ENCODE measurements around the gene MALT1. TPM values are rescaled to one million over a fixed set of nuclear protein-coding genes. Genes with fewer than 3 reads are reported as not detected.

The MALT1 gene
- total and polyA plus RNA-seq, 2 experiments from 2014 or later, result 5.2 to 18.8 TPM

GRCh38 chr18:58761970-58762780, 90.9 kb downstream of the MALT1 start:
- no peak for TF ChIP-seq POLR2AphosphoS5 (IDR thresholded peaks at IDR 0.05; ENCODE audit: low read depth)
- TF ChIP-seq, protein P1, sequence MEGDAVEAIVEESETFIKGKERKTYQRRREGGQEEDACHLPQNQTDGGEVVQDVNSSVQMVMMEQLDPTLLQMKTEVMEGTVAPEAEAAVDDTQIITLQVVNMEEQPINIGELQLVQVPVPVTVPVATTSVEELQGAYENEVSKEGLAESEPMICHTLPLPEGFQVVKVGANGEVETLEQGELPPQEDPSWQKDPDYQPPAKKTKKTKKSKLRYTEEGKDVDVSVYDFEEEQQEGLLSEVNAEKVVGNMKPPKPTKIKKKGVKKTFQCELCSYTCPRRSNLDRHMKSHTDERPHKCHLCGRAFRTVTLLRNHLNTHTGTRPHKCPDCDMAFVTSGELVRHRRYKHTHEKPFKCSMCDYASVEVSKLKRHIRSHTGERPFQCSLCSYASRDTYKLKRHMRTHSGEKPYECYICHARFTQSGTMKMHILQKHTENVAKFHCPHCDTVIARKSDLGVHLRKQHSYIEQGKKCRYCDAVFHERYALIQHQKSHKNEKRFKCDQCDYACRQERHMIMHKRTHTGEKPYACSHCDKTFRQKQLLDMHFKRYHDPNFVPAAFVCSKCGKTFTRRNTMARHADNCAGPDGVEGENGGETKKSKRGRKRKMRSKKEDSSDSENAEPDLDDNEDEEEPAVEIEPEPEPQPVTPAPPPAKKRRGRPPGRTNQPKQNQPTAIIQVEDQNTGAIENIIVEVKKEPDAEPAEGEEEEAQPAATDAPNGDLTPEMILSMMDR (conservative IDR thresholded peaks at IDR 0.05; ENCODE audit: low read depth in 2 of 2), result no peak
- Mint-ChIP-seq H3K9me3 (no peaks in the 10 kb centered on the region), H3K4me3 (no peak overlapping the region), H3K27ac (no peak overlapping the region), H3K4me1 (peaks cover 10% of the 10 kb centered on the region), H3K27me3 (ENCODE audit: insufficient read depth, low read depth, poor library complexity) (no peaks in the 10 kb centered on the region), H3K36me3 (ENCODE audit: low read depth) (no peaks in the 10 kb centered on the region; the same call in 2 of the 3 replicates)
- Histone ChIP-seq H3K4me3 (no peak overlapping the region), H2AFZ (peak overlapping the region; percentile 94), H3K27me3 (ENCODE audit: insufficient read depth) (no peaks in the 10 kb centered on the region), H3K9me2 (ENCODE audit: insufficient read depth) (0 out of 2 replicates have a peak, but pooled peaks cover 4% of the 10 kb centered on the region), H3K27ac (ENCODE audit: low read depth) (no peak overlapping the region), H3F3A (replicated peaks; ENCODE audit: low read depth) (no peaks in the 10 kb centered on the region; the same call in 1 of the 2 replicates), H3K4me2 (no peak overlapping the region), H3K36me3 (ENCODE audit: insufficient read depth) (no peaks in the 10 kb centered on the region), H3K4me1 (ENCODE audit: insufficient read depth) (no peaks in the 10 kb centered on the region; the same call in 1 of the 2 replicates), H4K20me1 (replicated peaks; ENCODE audit: insufficient read depth) (no peaks in the 10 kb centered on the region), H3K79me2 (replicated peaks; ENCODE audit: insufficient read depth) (no peaks in the 10 kb centered on the region)
- ATAC-seq (no peak), DNase-seq (ENCODE audit: low spot score) (no peak)

GRCh38 chr18:58762781-58763171, 91.5 kb downstream of the MALT1 start:
- Mint-ChIP-seq H3K4me1 (peaks cover 11% of the 10 kb centered on the region), H3K27me3 (ENCODE audit: insufficient read depth, low read depth, poor library complexity) (peaks cover under 1% of the 10 kb centered on the region), H3K36me3 (ENCODE audit: low read depth) (no peaks in the 10 kb centered on the region; the same call in 2 of the 3 replicates), H3K9me3 (no peaks in the 10 kb centered on the region), H3K27ac (no peak overlapping the region), H3K4me3 (no peak overlapping the region)
- no peaks in the 10 kb centered on the region for H4K20me1 ChIP-seq (replicated peaks; ENCODE audit: insufficient read depth)
- H3K79me2 ChIP-seq (replicated peaks; ENCODE audit: insufficient read depth), result no peaks in the 10 kb centered on the region
- no peak overlapping the region for H3K4me2 ChIP-seq
- H3K27me3 ChIP-seq (ENCODE audit: insufficient read depth), result no peaks in the 10 kb centered on the region
- H3K4me3 ChIP-seq, result no peak overlapping the region
- peaks cover 1% of the 10 kb centered on the region; the same call in 1 of the 2 replicates for H3K4me1 ChIP-seq (ENCODE audit: insufficient read depth)
- H2AFZ ChIP-seq, result peak overlapping the region; percentile 94
- no peaks in the 10 kb centered on the region; the same call in 1 of the 2 replicates for H3F3A ChIP-seq (replicated peaks; ENCODE audit: low read depth)
- H3K36me3 ChIP-seq (ENCODE audit: insufficient read depth), result no peaks in the 10 kb centered on the region
- no peak overlapping the region for H3K27ac ChIP-seq (ENCODE audit: low read depth)
- TF ChIP-seq STAT1 (IDR thresholded peaks at IDR 0.05; ENCODE audit: unreplicated experiment) (no peak), ETS1 (IDR thresholded peaks at IDR 0.05) (no peak), POLR2AphosphoS5 (IDR thresholded peaks at IDR 0.05; ENCODE audit: low read depth) (no peak), JUNB (IDR thresholded peaks at IDR 0.05; ENCODE audit: unreplicated experiment) (no peak), REST (IDR thresholded peaks at IDR 0.05; ENCODE audit: unreplicated experiment) (no peak)
- TF ChIP-seq, protein P2, sequence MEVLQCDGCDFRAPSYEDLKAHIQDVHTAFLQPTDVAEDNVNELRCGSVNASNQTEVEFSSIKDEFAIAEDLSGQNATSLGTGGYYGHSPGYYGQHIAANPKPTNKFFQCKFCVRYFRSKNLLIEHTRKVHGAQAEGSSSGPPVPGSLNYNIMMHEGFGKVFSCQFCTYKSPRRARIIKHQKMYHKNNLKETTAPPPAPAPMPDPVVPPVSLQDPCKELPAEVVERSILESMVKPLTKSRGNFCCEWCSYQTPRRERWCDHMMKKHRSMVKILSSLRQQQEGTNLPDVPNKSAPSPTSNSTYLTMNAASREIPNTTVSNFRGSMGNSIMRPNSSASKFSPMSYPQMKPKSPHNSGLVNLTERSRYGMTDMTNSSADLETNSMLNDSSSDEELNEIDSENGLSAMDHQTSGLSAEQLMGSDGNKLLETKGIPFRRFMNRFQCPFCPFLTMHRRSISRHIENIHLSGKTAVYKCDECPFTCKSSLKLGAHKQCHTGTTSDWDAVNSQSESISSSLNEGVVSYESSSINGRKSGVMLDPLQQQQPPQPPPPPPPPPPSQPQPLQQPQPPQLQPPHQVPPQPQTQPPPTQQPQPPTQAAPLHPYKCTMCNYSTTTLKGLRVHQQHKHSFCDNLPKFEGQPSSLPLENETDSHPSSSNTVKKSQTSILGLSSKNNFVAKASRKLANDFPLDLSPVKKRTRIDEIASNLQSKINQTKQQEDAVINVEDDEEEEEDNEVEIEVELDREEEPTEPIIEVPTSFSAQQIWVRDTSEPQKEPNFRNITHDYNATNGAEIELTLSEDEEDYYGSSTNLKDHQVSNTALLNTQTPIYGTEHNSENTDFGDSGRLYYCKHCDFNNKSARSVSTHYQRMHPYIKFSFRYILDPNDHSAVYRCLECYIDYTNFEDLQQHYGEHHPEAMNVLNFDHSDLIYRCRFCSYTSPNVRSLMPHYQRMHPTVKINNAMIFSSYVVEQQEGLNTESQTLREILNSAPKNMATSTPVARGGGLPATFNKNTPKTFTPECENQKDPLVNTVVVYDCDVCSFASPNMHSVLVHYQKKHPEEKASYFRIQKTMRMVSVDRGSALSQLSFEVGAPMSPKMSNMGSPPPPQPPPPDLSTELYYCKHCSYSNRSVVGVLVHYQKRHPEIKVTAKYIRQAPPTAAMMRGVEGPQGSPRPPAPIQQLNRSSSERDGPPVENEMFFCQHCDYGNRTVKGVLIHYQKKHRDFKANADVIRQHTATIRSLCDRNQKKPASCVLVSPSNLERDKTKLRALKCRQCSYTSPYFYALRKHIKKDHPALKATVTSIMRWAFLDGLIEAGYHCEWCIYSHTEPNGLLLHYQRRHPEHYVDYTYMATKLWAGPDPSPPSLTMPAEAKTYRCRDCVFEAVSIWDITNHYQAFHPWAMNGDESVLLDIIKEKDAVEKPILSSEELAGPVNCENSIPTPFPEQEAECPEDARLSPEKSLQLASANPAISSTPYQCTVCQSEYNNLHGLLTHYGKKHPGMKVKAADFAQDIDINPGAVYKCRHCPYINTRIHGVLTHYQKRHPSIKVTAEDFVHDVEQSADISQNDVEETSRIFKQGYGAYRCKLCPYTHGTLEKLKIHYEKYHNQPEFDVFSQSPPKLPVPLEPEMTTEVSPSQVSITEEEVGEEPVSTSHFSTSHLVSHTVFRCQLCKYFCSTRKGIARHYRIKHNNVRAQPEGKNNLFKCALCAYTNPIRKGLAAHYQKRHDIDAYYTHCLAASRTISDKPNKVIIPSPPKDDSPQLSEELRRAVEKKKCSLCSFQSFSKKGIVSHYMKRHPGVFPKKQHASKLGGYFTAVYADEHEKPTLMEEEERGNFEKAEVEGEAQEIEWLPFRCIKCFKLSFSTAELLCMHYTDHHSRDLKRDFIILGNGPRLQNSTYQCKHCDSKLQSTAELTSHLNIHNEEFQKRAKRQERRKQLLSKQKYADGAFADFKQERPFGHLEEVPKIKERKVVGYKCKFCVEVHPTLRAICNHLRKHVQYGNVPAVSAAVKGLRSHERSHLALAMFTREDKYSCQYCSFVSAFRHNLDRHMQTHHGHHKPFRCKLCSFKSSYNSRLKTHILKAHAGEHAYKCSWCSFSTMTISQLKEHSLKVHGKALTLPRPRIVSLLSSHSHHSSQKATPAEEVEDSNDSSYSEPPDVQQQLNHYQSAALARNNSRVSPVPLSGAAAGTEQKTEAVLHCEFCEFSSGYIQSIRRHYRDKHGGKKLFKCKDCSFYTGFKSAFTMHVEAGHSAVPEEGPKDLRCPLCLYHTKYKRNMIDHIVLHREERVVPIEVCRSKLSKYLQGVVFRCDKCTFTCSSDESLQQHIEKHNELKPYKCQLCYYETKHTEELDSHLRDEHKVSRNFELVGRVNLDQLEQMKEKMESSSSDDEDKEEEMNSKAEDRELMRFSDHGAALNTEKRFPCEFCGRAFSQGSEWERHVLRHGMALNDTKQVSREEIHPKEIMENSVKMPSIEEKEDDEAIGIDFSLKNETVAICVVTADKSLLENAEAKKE (CRISPR knock-in tag; IDR thresholded peaks at IDR 0.05), result no peak
- ATAC-seq (no peak), DNase-seq (ENCODE audit: low spot score) (no peak)
- no peaks in the 10 kb centered on the region for H3K9me2 ChIP-seq (ENCODE audit: insufficient read depth)
